CD4-positive, alpha-beta T cell treated with Interleukin-6 for 4 hours (primary cell): ENCODE results near the gene POLD3.
"Not testable (repeated sequence)": the region's sequence is repeated elsewhere in the genome, so short reads cannot be mapped to it uniquely, and the experiment has no call there.

Source experiments
- DNase-seq: peaks from one replicate; pipeline ENCODE4 v3.0.0-alpha.2; 2020; ENCODE audit warnings: mixed read lengths

POLD3 gene

DNA sequence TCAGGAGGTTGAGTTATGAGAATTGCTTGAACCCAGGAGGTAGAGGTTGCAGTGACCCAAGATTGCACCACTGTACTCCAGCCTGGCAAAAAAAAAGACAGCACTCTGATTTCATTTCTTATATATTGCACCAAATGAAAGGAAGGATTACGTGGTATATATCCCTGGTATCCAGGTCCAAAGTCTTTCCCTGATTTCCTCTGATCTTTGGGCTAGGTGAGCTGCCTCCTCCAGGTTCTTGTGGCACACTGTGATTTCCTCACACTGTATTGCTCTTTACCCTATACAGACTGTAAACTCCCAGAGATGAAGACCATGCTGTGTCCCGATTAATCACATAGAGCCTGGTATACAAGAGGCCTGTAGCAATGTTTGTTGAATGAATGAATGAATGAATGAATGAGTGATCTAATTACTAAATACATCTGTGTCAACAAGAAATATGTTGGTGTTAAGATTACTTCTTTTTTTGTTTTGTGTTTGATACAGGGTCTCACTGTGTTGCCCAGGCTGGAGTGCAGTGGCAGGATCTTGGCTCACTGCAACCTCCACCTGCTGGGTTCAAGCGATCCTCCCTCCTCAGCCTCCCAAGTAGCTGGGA is 9.3 kb upstream of the POLD3 start:
- DNase-seq = no peak

DNA sequence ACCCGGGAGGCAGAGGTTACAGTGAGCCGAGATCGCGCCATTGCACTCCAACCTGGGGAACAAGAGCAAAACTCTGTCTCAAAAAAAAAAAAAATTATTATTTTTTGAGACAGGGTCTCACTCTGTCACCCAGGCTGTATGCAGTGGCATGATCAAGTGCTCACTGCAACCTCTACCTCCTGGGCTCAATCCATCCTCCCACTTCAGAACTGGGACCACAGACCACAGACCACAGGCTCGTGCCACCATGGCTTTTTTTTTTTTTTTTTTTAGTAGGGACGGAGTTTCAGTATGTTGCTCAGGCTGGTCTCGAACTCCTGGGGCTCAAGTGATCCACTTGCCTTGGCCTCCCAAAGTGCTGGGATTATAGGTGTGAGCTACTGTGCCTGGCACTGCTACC is 1.9 kb upstream of the POLD3 start:
- DNase-seq = not testable (repeated sequence)

DNA sequence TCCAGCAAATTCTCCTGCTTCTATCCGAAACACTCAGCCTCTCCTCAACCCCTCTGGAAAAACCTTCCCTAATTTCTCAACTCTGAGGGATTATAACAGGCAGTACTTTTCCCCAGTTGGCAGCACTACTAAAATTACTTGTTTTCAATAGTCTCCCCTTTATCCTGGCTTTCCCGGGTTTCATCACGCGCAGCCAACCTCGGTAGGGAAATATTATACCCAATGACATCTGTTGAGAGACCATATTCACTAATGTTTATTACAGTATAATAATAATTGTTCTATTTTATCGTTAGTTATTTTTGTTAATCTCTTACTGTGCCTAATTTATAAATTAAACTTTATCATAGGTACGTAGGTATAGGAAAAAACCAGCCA is 330 bp upstream of the POLD3 start:
- no peak for DNase-seq

DNA sequence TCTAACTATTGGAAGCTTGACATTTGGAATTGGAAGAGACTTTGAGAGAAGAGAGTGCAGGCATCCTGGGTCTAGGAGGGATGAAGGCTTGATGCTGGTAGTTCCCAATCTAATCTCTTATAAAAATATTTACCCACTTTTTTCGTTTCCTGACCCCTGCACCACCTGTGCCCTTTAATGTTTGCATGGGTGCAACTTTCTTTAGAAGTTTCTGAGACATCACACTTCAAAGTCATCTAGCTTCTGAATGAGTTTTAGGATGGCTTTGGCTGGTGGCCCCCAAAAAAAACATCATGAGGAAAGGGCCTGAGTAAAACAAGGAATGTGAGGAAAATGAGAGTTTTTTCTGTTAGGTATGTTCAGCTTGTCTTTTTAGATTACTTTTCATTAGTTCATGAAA is 1.1 kb downstream of the POLD3 start:
- DNase-seq = no peak

DNA sequence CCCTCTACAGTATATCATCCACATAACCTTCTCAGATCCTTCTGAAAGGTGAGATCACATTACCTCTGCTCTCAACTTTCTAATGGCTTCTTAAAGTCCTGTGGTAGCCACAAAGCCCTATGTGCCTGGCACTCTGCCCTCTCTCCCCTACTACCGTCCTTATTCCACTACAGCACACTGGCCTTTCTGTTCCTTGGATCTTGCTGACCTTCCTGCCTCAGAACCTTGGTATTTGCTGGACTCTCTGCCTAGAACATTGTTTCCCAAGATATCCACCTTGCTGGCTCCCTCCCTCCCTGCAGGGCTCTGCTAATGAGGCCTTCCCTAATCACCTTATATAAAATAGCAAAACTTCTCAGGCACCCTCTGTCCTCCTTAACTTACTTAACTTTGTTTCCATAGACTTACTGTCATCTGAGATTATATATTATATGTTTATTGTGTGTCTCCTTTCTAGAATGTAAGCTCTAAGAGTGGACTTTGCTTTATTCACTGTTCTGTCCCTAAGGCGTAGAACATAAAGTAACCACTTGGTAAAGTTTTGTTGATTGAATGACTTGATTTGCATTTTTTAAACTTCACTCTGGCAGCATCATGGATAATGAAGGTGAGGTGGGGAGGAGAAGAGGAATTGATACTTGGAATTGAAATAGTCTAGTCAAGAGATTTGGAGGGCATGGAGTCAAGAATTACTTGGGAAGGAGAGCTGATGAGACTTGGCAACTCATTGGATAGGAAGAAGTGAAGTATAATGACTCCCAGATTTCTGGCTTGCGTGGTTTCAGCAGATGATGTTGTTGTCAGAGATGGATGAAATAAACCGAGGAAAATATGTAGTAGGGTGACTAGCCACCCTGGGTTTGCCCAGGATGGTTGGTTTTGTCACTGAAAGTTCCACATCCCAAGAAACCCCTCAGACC is 10.5 kb downstream of the POLD3 start:
- DNase-seq = no peak

DNA sequence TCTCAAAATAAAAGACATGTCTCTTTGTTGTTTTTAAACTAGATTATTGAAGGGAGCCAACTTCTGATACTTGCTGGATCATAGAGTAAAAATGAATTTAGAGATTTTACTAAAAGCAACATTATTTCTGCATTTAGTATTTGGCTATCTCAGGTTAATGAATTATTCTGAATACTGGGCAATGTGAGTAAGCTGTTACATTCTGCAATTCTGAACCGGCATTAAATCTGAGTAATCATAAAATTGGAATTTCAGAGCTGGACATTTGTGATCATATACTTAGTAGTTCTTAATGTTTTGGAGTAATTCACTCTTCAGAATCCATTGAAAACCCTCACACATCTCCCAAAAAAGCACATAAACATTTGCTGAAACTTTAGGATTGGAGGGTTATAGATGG is 11.5 kb downstream of the POLD3 start:
- DNase-seq = no peak

DNA sequence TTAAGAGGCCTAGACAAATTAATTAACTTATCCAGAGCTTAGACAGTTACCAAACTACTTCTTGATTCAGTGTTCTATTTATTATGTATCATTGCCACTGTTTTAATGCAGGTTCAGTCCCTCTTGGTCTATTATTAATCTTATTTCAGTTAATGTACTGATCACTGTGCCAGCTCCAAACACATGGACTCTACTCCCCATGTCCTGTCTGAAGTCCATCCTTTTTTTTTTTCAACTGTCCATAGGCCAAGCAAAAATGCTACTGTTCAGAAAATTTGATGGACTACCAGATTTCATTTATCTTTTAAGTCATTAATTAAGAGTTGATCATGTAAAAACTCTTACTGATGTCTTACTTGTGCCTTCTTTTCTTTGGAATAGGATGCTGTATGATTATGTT is 11.9 kb downstream of the POLD3 start:
- DNase-seq = no peak

DNA sequence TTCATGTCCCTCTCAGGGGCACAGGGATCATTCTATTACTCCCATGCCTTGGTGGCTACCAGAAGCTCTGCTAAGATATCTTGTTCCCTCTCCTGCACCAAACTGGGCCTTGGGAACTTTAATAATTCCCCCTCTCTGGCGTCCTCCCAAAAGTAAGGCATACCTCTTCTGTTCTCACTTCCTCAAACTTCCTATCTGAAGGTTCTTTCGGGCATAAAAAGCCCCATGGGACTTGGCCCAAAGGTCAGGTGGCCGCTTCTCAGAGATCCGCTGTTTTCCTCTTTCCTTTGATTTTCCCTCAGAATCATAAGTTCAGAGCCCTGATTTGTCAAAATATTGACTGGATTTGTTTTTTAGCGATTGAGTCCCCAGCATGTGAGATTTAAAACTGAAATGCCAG is 13.0 kb downstream of the POLD3 start:
- DNase-seq = no peak

DNA sequence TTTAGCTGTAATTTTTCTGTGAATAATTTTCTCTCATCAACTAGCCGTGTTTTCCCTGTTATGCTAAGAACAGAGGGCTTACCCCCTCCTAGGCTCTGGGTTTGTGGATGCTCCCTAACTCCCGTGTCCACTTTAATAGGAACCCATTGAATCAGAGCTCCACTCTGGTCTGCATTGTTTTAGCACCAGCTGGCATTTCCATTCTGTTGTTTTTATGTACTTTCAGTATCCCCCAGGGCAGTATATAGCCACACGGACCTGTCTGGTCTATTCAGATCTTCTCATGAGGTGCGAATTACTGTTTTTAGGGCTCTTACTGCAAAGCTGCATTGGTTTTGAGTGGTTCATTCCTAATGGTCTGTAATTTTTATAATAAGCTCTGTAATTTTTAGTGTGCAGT is 16.0 kb downstream of the POLD3 start:
- DNase-seq = no peak

DNA sequence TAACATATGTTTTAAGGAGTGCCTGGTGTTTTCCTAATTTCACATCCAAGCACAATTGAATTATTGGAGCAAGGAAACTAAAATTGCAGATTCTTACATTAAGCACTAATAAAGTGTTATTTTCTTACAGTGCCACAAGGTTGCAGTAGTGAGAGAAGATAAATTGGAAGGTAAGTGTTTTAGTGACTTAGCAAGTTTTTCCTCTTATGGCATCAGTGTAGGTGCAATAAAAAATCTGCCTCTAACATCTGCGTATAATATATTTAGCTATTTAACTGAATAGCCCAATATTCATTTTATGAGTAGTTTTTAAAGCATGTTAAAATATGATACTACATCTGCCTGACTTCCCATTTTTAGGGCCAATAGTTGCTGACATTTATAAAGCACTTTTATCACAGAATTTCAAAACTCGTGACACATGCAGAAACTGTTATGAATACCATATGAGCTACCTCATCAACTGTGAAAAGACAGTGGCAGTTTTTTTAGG is 19.0 kb downstream of the POLD3 start:
- DNase-seq = no peak

DNA sequence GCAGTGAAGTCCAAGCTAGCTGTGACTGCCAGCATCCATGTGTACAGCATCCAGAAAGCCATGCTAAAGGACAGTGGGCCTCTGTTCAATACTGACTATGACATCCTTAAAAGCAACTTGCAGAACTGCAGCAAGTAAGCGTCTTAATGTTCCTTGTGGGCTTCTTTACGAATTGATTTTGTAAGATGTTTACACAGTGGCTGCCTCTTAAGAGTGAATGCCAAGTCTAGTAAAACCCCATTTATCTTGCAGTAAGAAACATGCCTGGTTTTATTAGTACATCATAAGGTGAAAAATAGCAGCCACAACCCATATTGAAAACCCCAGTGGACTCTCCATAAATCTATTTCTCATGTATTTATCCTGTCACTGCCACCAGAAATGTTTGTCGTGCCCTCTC is 20.5 kb downstream of the POLD3 start:
- no peak for DNase-seq

DNA sequence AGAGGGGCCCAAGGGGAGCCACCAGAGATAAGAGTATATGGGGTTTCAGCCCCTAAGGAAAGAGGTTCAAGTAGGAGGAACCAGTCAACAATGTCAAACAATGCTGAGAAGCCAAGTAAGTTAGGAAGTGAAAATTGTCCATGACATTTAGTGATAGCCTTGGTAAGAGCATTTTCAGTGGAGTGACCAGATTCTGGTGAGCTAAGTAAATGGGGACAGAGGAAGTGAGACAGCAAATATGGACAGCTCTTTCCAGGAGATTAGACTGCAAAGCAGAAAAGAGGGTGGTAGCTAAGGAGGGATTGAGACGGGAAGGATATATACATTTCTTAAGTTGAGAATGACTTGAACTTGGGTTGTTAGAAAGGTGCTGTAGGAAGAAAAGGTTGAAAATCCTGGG is 22.9 kb downstream of the POLD3 start:
- DNase-seq = no peak

DNA sequence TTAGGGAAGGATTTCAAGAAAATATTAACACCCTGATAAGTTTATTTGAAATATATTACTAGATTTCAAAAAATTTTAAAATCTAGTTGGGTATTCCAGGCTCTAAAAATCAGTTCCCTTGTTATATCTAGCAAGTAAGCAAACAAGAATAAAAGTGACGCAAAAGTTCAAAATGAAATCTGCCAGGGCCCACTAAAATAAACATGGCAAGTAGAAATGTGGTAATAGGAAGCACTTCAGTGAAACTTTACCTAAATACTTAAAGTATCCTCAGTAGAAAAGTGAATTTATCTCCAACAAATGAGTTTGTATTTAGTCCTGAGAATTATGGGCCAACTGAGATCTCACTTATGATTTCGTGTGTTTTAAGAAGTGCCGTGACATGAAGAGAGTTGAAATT is 23.6 kb downstream of the POLD3 start:
- no peak for DNase-seq

DNA sequence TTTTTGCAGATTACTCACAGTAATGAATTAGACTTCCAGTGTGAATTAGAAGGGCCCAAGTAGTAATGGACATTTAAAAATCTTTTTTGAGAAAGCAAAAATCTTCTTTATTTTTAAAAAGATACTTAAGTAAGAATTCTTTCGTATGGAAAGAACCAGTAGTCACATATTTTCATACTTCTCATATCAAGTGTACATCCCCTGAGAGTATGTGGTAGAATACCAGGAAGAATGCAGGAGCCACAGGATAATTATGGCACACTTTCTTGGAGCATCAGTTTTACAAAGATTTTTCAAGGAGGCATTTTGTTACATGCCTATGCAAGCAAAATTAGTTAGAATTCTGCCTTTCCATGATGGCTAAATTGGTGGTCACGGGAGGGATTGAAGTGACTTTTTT is 28.1 kb downstream of the POLD3 start:
- no peak for DNase-seq

DNA sequence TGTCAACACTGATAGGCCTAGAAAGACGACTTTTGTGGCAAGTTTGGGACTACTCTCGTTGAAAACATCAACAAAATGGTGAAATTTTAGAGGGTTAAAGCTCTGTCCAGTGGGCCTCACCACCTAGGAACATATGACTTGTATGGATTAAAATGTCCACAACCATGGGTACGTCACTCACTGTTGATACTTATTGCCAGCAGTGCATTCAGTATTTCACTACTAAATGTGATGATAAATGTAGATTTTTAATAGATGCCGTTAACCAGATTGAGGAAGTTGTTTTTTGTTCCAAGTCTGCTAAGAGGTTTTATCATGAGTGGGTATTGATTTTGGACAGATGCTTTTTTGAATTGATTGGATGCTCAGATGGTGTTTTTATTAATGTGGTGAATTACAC is 33.7 kb downstream of the POLD3 start:
- DNase-seq = no peak

DNA sequence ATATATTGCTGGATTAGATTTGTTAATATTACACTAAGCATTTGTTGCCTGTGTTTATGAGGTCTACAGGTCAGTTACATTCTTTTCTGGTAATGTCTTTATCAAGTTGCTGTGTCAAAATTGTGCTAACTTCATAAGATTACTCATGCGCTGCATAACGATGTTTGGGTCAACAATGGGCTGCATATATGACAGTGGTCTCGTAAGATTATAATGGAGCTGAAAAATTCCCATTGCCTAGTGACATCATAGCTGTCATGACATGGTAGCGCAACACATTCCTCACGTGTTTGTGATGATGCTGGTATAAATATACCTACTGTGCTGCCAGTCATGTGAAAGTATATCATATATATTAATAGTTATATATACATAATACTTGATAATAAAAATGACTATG is 34.2 kb downstream of the POLD3 start:
- no peak for DNase-seq

DNA sequence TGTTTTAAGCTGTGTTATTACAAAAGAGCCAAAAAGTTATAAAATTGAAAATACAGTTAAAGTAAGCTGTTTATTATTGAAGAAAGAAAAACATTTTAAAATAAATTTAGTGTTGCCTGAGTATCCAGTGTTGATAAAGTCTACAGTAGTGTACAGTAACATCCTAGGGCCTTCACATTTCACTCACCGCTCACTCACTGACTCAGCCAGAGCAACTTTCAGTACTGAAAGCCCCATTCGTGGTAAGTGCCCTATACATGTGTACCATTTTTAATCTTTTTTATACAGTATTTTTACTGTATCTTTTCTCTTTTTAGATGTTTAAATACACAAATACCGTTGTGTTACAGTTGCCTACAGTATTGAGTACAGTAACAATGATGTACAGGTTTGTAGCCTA is 35.0 kb downstream of the POLD3 start:
- DNase-seq = no peak

DNA sequence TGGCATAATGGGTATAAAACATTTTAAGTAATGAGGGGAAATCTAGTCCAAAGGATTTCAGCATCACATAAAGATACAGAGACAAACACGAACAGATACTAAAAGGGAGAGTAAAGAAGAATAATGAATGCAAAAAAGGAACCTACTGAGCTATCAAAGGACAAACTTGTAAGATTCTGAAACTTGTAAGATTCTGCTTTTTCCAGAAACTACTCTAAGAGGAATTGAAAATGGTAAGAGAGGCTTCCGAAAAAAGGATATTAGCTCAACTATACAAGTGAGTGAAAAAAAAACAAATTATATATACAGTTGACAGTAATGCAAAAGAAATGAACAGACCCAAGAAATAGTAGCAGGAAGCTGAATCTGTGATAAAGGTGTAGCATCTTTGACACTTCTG is 37.7 kb downstream of the POLD3 start:
- no peak for DNase-seq

DNA sequence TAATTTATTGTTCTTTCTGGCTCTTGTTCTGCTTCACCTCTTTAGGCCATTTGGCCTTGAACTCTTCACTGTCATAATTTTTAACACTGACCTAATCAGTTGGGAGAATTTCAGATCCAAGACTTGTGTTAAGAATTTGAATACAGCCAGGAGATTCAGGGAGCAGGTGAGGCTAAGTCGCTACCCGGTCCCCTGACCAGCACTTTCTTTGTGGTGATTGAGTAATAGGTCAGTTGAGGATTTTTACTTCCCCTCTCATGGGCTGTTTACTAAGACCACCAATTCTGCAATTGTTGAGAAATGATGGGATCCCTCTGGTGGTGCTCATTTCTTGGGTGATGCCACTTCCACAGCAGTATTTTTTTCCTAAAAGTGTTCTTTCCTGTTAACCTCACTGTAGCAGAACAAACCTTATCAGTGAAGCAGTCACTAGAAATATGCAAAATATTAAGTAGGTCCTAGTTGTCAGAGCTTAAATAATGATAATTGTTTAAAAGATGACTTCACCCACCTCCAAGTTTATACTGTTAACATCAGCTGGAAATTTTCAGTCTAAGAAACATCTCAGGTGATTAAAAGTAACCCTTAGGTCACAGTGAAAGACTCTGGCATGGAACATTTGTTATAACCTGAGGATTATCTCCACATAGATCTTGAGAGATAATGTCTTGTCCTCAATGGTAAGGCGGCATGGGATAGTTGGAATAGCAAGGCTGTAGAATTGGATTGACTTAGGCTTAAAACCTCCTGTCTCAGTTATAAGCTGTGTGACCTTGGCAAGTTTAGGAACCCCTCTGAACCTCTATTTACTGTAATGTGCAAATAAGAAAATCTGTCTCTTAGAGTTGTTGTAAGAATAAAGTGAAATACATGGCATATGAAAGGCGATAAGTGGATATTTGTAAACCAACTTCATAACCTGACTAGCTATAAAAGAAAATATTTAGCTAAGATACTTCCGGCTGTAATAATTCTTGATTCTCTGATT is 41.3 kb downstream of the POLD3 start:
- no peak for DNase-seq

DNA sequence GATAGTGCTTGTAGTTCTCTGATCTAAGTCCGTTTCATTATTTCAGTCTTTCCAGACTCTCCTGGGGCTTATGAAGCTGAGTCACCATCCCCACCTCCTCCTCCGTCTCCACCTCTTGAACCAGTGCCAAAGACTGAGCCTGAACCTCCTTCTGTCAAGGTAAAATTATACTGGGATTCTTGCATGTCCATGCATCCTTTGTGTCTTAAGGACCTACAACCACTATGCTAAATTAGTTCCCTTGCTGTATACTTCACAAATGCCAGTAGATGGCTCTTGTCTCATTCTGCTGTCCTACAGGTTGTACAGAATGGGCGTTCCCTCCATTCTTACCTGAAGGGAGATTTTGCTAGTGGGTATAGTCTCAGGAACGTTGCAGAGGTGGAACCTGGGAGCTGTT is 42.2 kb downstream of the POLD3 start:
- DNase-seq = no peak

DNA sequence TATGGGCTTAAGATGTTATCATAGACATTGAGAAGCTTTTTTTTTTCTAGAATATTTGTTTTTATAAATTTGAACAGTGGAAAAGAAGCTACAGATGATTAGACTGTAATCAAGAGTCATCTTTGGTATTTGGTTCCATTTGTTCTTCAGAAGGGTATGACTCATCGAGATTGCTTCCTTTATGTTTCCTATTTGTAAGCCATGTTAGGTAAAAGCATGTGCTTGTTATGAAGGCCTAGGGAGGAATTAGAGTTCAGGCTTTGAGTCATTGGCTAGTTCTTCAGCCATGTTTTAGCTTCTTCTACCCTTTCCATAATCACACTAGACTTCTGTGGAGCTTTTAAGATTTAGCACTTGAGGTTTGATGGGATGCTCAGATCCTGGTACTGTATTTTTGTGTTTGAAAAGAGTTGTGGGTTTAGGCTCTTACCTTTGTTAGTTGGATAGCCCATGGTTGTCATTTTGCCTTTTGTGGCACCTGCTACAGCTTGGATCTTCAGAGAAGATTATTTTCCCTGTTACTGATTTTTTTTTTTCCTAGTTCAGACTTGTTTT is 44.3 kb downstream of the POLD3 start:
- DNase-seq = no peak

DNA sequence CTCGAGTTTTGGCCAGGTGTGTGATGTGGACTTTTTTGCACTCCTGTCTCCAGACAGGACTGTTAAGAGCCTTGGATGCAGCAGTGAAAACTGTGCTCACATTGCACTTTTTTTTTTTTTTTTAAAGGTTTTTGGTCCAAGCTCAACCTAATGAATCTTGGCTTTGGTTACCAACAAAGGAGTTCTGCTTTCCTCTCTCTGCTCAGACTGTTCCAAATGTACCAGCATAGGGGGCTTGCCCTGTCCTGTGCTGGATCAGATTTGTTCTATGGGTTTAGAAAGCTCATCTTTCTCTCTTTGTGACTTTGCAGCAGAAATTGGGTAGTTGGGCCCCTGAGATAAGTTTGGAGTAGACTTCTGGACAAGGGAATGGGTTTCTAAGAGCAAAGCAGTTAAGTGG is 45.3 kb downstream of the POLD3 start:
- no peak for DNase-seq

DNA sequence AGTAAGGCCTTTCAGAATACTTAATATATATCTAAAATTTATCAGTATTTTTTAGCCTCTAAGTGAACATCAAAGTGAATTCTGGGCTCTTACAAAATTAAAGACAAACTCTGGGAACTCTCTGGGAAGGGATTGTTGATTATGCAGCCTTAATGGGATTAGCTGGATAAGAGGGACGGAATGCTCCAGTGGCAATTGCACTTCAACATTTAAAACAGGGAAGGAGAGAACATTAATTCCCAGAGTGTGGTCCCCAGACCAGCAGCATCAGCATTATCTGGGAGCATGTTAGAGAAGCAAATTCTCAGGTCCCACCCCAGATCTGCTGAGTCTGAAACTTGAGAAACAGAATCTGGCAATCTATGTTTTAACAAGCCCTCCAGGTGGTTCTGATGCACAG is 46.5 kb downstream of the POLD3 start:
- DNase-seq = no peak
